GM08714 (cell line): Measurements from ENCODE around the gene C11orf97.

Source experiments
- H3K4me3 ChIP-seq: fragments of 200-500 bp; sonication (Bioruptor generic); 2 replicates; pipeline ENCODE4 v1.5.1; 2014; ENCODE audit warnings: mild to moderate bottlenecking, low read length, inconsistent platforms
- ZNF274 ChIP-seq: IDR thresholded peaks from 2 replicates; pipeline ENCODE4 v1.6.1; 2012; ENCODE audit warnings: mild to moderate bottlenecking, low read depth, low read length

Gene C11orf97

GRCh38 chr11:94513091-94513490, 830 bp downstream of the C11orf97 start:
- TF ChIP-seq ZNF274, result no peak
- no peak overlapping the region for H3K4me3 ChIP-seq

GRCh38 chr11:94515398-94515797, 3.1 kb downstream of the C11orf97 start:
- TF ChIP-seq ZNF274, result no peak
- no peak overlapping the region for H3K4me3 ChIP-seq

- TF ChIP-seq ZNF274, result no peak
- H3K4me3 ChIP-seq, result no peak overlapping the region
Observed at GRCh38 chr11:94516725-94517124, 4.5 kb downstream of the C11orf97 start.

- no peak for TF ChIP-seq ZNF274
- H3K4me3 ChIP-seq, result no peak overlapping the region
Observed at GRCh38 chr11:94518300-94518699, 6.0 kb downstream of the C11orf97 start.

GRCh38 chr11:94519478-94520084, 7.3 kb downstream of the C11orf97 start:
- H3K4me3 ChIP-seq, result no peak overlapping the region
- no peak for TF ChIP-seq ZNF274

GRCh38 chr11:94521684-94522083, 9.4 kb downstream of the C11orf97 start:
- no peak for TF ChIP-seq ZNF274
- no peak overlapping the region for H3K4me3 ChIP-seq

GRCh38 chr11:94524341-94524740, 12.1 kb downstream of the C11orf97 start:
- no peak for TF ChIP-seq ZNF274
- no peak overlapping the region for H3K4me3 ChIP-seq

- H3K4me3 ChIP-seq, result no peak overlapping the region
- no peak for TF ChIP-seq ZNF274
Observed at GRCh38 chr11:94525546-94526324, 13.5 kb downstream of the C11orf97 start.

- H3K4me3 ChIP-seq, result no peak overlapping the region
- TF ChIP-seq ZNF274, result no peak
Observed at GRCh38 chr11:94526645-94527438, 14.6 kb downstream of the C11orf97 start.

- no peak for TF ChIP-seq ZNF274
- H3K4me3 ChIP-seq, result no peak overlapping the region
Observed at GRCh38 chr11:94528551-94528950, 16.3 kb downstream of the C11orf97 start.

- no peak for TF ChIP-seq ZNF274
- H3K4me3 ChIP-seq, result no peak overlapping the region
Observed at GRCh38 chr11:94532211-94532610, 19.9 kb downstream of the C11orf97 start.

GRCh38 chr11:94533206-94533605, 20.9 kb downstream of the C11orf97 start:
- H3K4me3 ChIP-seq, result no peak overlapping the region
- TF ChIP-seq ZNF274, result no peak

GRCh38 chr11:94533696-94534630, 21.7 kb downstream of the C11orf97 start:
- TF ChIP-seq ZNF274, result no peak
- H3K4me3 ChIP-seq, result no peak overlapping the region

GRCh38 chr11:94536386-94536785, 24.1 kb downstream of the C11orf97 start:
- TF ChIP-seq ZNF274, result no peak
- H3K4me3 ChIP-seq, result no peak overlapping the region
